Mononuclear cell (primary cell): ENCODE results near the gene DCTN4. TPM values are rescaled to one million over a fixed set of nuclear protein-coding genes. Genes with fewer than 3 reads are reported as not detected.
A peak's percentile ranks its signal among the peaks of the same experiment; 100 is the strongest.

Source experiments
- H3K27me3 ChIP-seq: 2 replicates; pipeline ENCODE4 v1.6.0; 2011; ENCODE audit warnings: low read length, control low read depth; ENCODE audit not compliant: insufficient read depth
- H3K4me1 ChIP-seq: 2 replicates; pipeline ENCODE4 v1.5.1; 2011; ENCODE audit warnings: mild to moderate bottlenecking, low read length, control low read depth; ENCODE audit not compliant: insufficient read depth
- H3K4me3 ChIP-seq: 2 replicates; pipeline ENCODE4 v1.5.1; 2011; ENCODE audit warnings: mild to moderate bottlenecking, low read length, moderate library complexity
- H3K9me3 ChIP-seq: 2 replicates; pipeline ENCODE4 v1.5.1; 2011; ENCODE audit warnings: low read depth, mild to moderate bottlenecking, control low read depth, low read length
- total RNA-seq: library from RNA; depleted of rRNA; stranded (reverse); fragments of >200 nt; gene quantifications from one replicate; pipeline ENCODE4 v1.2.3, GENCODE V29; 2012

Gene DCTN4
- total RNA-seq, 1 donor = 111 TPM

DNA sequence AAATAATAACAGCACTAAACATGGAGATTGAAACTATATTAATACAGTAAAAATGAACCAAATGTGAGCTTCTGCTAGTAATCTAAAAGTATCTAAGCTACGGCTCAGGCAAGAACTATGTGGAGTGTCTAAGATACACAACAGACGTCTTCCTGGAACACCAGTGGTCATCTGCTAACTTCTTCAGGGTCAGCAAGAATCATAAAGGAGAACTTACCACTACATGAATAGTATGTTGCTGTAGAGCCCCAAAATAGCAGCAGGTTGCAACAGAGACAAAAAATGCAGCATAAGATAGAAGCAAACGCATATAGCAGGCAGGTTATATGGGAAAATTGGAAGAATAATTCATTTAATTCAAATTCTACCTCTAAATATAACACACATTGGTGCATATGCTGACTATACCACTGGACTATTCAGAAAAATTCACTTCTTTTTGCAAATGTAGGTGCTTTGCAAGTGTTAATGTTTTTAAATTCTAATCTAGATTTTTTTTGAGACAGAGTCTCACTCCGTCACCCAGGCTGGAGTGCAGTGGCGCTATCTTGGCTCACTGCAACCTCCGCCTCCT is 27.1 kb downstream of the DCTN4 start:
- no peak overlapping the region for H3K4me3 ChIP-seq
- peaks cover 20% of the 10 kb centered on the region for H3K4me1 ChIP-seq
- H3K27me3 ChIP-seq = no peaks in the 10 kb centered on the region
- no peaks in the 10 kb centered on the region for H3K9me3 ChIP-seq

- no peaks in the 10 kb centered on the region for H3K9me3 ChIP-seq
- H3K27me3 ChIP-seq = no peaks in the 10 kb centered on the region
- no peak overlapping the region for H3K4me3 ChIP-seq
- peaks cover 12% of the 10 kb centered on the region for H3K4me1 ChIP-seq
These were observed 29.0 kb downstream of the DCTN4 start for GRCh38 chr5:150729859-150730258.

DNA sequence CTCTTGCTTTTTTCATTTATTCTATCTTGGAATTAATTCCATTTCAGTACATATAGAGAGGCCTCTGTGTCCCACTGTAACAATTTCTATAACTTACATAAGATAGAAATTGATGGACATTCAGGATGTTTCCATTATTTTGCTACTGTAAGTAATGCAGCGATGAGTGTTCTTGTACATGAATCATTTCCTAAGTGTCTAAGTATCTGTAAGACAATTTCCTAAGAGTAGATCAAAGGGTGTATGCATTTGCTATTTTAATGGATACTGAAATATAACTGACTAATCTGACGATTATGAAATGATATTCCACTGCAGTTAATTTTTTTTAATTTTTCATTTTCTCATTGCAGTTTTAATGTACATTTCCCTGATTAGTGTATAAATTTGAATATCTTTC is 35.0 kb downstream of the DCTN4 start:
- H3K27me3 ChIP-seq = no peaks in the 10 kb centered on the region
- no peak overlapping the region for H3K4me3 ChIP-seq
- no peaks in the 10 kb centered on the region for H3K9me3 ChIP-seq
- H3K4me1 ChIP-seq = no peaks in the 10 kb centered on the region

DNA sequence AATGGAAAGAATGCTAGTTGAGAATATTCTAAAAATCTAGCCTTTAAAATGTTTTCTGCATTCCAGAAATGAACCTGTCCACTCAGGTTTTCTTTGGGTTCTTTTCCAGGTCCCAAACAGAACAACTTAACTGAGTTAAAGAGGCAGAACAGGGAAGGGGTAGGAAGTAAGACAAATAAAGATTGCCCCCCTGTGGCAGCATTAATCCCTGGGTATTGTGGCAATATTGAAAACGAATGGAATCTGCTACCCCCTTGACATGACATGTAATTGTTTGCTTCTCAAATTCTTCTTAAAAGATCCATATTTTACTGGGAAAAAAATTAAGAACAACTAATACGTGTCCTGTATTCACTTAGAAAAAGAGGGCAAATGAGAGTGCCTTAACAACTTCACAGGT is 48.7 kb downstream of the DCTN4 start:
- no peak overlapping the region for H3K4me3 ChIP-seq
- no peaks in the 10 kb centered on the region for H3K9me3 ChIP-seq
- no peaks in the 10 kb centered on the region for H3K4me1 ChIP-seq
- H3K27me3 ChIP-seq = no peaks in the 10 kb centered on the region

GRCh38 chr5:150706776-150707390 is 51.9 kb downstream of the DCTN4 start:
- no peak overlapping the region for H3K4me3 ChIP-seq
- no peaks in the 10 kb centered on the region for H3K27me3 ChIP-seq
- no peaks in the 10 kb centered on the region for H3K4me1 ChIP-seq
- H3K9me3 ChIP-seq = no peaks in the 10 kb centered on the region

GRCh38 chr5:150703762-150704161 is 55.1 kb downstream of the DCTN4 start:
- no peaks in the 10 kb centered on the region for H3K9me3 ChIP-seq
- H3K27me3 ChIP-seq = no peaks in the 10 kb centered on the region
- no peak overlapping the region for H3K4me3 ChIP-seq
- peaks cover 19% of the 10 kb centered on the region for H3K4me1 ChIP-seq

GRCh38 chr5:150700594-150701377 is 58.0 kb downstream of the DCTN4 start, which contains the start of gene RBM22:
TSS of gene RBM22 (minus strand) at chr5:150701062. CDS start at chr5:150700985, 77 bp downstream.
- Histone ChIP-seq H3K4me1 (peaks cover 21% of the 10 kb centered on the region), H3K4me3 (peak within 1 kb of the TSS; percentile 94), H3K27me3 (no peaks in the 10 kb centered on the region), H3K9me3 (no peaks in the 10 kb centered on the region)

- H3K4me3 ChIP-seq = peak overlapping the region; percentile 94
- H3K4me1 ChIP-seq = peaks cover 21% of the 10 kb centered on the region
- H3K27me3 ChIP-seq = no peaks in the 10 kb centered on the region
- H3K9me3 ChIP-seq = no peaks in the 10 kb centered on the region
These were observed 58.6 kb downstream of the DCTN4 start for GRCh38 chr5:150700246-150700593.

- Histone ChIP-seq H3K9me3 (no peaks in the 10 kb centered on the region), H3K27me3 (no peaks in the 10 kb centered on the region), H3K4me3 (no peak overlapping the region), H3K4me1 (peaks cover 9% of the 10 kb centered on the region)
These were observed 64.2 kb downstream of the DCTN4 start for GRCh38 chr5:150694612-150695011.

DNA sequence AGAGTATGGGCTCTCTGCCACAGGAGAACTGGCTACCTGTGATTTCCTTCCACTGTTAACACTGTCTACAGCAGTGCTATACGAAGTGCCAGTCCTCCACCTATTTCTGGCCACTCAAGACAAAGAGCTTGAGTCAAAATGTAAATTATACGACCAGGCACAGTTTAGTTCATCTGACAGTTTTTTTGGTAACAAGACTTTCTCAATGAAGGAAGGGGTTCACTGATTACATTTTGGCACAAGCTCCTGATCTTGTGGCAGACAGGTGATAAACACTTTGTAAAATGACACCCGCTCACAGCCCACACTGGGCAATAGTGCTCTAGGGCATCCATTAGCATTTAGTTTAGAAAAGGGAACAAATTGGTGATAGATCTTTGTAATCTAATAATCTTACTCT is 66.5 kb downstream of the DCTN4 start:
- Histone ChIP-seq H3K9me3 (no peaks in the 10 kb centered on the region), H3K4me1 (no peaks in the 10 kb centered on the region), H3K4me3 (no peak overlapping the region), H3K27me3 (no peaks in the 10 kb centered on the region)

DNA sequence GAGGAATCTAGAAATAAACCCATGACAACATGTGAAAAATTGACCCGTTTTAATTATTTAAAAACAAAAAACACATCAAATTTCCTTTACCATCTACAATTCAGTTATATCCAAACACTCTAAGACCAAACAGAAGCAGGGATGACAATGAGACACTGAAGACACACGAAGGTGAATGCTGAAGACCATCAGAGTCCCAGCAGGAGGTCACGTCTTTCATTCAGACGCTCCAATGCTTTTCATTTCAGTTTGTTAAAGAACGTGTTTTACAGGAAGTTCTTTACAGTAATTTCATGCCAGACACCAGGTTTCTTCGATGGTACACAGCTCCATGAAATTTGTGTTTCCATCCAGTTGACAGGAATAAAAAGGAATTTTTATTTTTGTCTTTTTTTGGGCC is 68.1 kb downstream of the DCTN4 start:
- no peak overlapping the region for H3K4me3 ChIP-seq
- no peaks in the 10 kb centered on the region for H3K27me3 ChIP-seq
- H3K9me3 ChIP-seq = no peaks in the 10 kb centered on the region
- no peaks in the 10 kb centered on the region for H3K4me1 ChIP-seq

- no peaks in the 10 kb centered on the region for H3K27me3 ChIP-seq
- no peaks in the 10 kb centered on the region for H3K4me1 ChIP-seq
- H3K9me3 ChIP-seq = no peaks in the 10 kb centered on the region
- H3K4me3 ChIP-seq = no peak overlapping the region
These were observed 69.7 kb downstream of the DCTN4 start for GRCh38 chr5:150689120-150689519.

GRCh38 chr5:150676578-150676977 is 82.2 kb downstream of the DCTN4 start:
- H3K4me3 ChIP-seq = no peak overlapping the region
- H3K27me3 ChIP-seq = no peaks in the 10 kb centered on the region
- peaks cover 11% of the 10 kb centered on the region for H3K4me1 ChIP-seq
- no peaks in the 10 kb centered on the region for H3K9me3 ChIP-seq

GRCh38 chr5:150675069-150675468 is 83.7 kb downstream of the DCTN4 start:
- Histone ChIP-seq H3K9me3 (no peaks in the 10 kb centered on the region), H3K4me1 (peaks cover 15% of the 10 kb centered on the region), H3K4me3 (no peak overlapping the region), H3K27me3 (peaks cover 12% of the 10 kb centered on the region)

GRCh38 chr5:150674341-150674821 is 84.4 kb downstream of the DCTN4 start:
- H3K4me3 ChIP-seq = no peak overlapping the region
- peaks cover 15% of the 10 kb centered on the region for H3K27me3 ChIP-seq
- no peaks in the 10 kb centered on the region for H3K9me3 ChIP-seq
- peaks cover 15% of the 10 kb centered on the region for H3K4me1 ChIP-seq
